Measurements from ENCODE around the gene HES3.

GRCh38 chr1:6206520-6206855 is 37.5 kb upstream of the HES3 start:
- TF ChIP-seq POLR2AphosphoS5 (IDR thresholded peaks at IDR 0.05; ENCODE audit: low read depth, low read length) (no peak), POLR2A (IDR thresholded peaks at IDR 0.05; ENCODE audit: low read depth, low read length) (no peak), TAF1 (IDR thresholded peaks at IDR 0.05; ENCODE audit: low read depth, low read length) (no peak), SPI1 (IDR thresholded peaks at IDR 0.05; ENCODE audit: low read depth, low read length) (no peak), POU2F2 (IDR thresholded peaks at IDR 0.05; ENCODE audit: low read depth, low read length) (no peak)

Data from GM12891 (cell line).